Loucy (cell line): ENCODE data around the gene RAD54L.

Source experiments
- H2AFZ ChIP-seq: fragments of 200-600 bp; sonication (generic); 2 replicates; pipeline ENCODE4 v1.6.0; 2016; ENCODE audit warnings: antibody characterized with exemption, mild to moderate bottlenecking, low read length, moderate library complexity
- H3F3A ChIP-seq: fragments of 200-600 bp; 2 replicates; pipeline ENCODE4 v1.6.0; 2016; ENCODE audit warnings: antibody characterized with exemption, low read depth, mild to moderate bottlenecking
- H3K27me3 ChIP-seq: fragments of 200-600 bp; sonication (generic); 2 replicates; pipeline ENCODE4 v1.6.1; 2014; ENCODE audit warnings: low read length, mild to moderate bottlenecking; ENCODE audit not compliant: insufficient read depth, poor library complexity, severe bottlenecking
- H3K36me3 ChIP-seq: fragments of 200-600 bp; sonication (generic); 2 replicates; pipeline ENCODE4 v1.6.1; 2016; ENCODE audit warnings: low read length; ENCODE audit not compliant: insufficient read depth
- H3K4me1 ChIP-seq: fragments of 200-600 bp; sonication (generic); 2 replicates; pipeline ENCODE4 v1.5.1; 2014; ENCODE audit warnings: low read length, mild to moderate bottlenecking; ENCODE audit not compliant: insufficient read depth, poor library complexity, severe bottlenecking
- H3K4me2 ChIP-seq: fragments of 200-600 bp; sonication (generic); 2 replicates; pipeline ENCODE4 v1.6.0; 2014; ENCODE audit warnings: antibody characterized with exemption, low read length, low read depth, mild to moderate bottlenecking; ENCODE audit not compliant: poor library complexity, severe bottlenecking
- H3K4me3 ChIP-seq: fragments of 200-600 bp; sonication (generic); 2 replicates; pipeline ENCODE4 v1.5.1; 2014; ENCODE audit warnings: low read length, mild to moderate bottlenecking, mixed read lengths; ENCODE audit not compliant: poor library complexity, severe bottlenecking
- H3K79me2 ChIP-seq: fragments of 200-600 bp; sonication (generic); 2 replicates; pipeline ENCODE4 v1.6.1; 2014; ENCODE audit warnings: low read length; ENCODE audit not compliant: insufficient read depth
- H3K9ac ChIP-seq: fragments of 200-600 bp; sonication (generic); 2 replicates; pipeline ENCODE4 v1.6.0; 2014; ENCODE audit warnings: mild to moderate bottlenecking, low read depth, low read length, moderate library complexity; ENCODE audit not compliant: poor library complexity, severe bottlenecking
- H3K9me2 ChIP-seq: fragments of 200-600 bp; sonication (generic); replicated peaks from 2 replicates; pipeline ENCODE4 v1.6.1; 2016; ENCODE audit warnings: low read depth, low read length, mixed read lengths
- H3K9me3 ChIP-seq: fragments of 200-600 bp; sonication (generic); 2 replicates; pipeline ENCODE4 v1.6.1; 2014; ENCODE audit warnings: mild to moderate bottlenecking, antibody characterized with exemption, low read length, low read depth; ENCODE audit not compliant: insufficient read depth
- H4K20me1 ChIP-seq: fragments of 200-600 bp; sonication (generic); 2 replicates; pipeline ENCODE4 v1.6.0; 2014; ENCODE audit warnings: antibody characterized with exemption, low read length, mild to moderate bottlenecking; ENCODE audit not compliant: insufficient read depth, poor library complexity, severe bottlenecking
- EZH2phosphoT487 ChIP-seq: fragments of 200-600 bp; IDR thresholded peaks from 2 replicates; pipeline ENCODE4 v1.6.1; 2018; ENCODE audit warnings: antibody characterized with exemption, mild to moderate bottlenecking, moderate library complexity, borderline replicate concordance
- TF ChIP-seq, protein P1 (sequence below): fragments of 200-600 bp; sonication (generic); conservative IDR thresholded peaks from 2 replicates; pipeline ENCODE4 v1.5.1; 2014; ENCODE audit warnings: mild to moderate bottlenecking, antibody characterized with exemption, low read length

Gene RAD54L

DNA sequence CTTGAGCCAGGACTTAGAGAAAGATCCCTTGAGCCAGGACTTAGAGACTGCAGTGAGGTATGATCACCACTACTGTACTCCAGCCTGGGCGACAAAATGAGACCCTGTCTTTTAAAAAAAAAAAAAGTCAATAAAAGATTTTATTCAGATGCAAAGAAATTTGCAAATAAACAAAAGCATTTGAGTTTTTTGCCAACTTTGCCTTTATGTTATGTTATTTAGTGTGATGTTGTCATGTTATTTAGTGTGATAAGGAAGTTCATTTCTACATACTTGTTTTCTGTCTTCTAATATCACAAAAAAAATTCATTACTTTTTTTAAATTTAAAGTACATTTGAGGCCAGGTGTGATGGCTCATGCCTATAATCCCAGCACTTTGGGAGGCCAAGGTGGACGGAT is 9.0 kb downstream of the RAD54L start:
- peaks cover 49% of the 10 kb centered on the region for H3K79me2 ChIP-seq
- TF ChIP-seq, protein P1, sequence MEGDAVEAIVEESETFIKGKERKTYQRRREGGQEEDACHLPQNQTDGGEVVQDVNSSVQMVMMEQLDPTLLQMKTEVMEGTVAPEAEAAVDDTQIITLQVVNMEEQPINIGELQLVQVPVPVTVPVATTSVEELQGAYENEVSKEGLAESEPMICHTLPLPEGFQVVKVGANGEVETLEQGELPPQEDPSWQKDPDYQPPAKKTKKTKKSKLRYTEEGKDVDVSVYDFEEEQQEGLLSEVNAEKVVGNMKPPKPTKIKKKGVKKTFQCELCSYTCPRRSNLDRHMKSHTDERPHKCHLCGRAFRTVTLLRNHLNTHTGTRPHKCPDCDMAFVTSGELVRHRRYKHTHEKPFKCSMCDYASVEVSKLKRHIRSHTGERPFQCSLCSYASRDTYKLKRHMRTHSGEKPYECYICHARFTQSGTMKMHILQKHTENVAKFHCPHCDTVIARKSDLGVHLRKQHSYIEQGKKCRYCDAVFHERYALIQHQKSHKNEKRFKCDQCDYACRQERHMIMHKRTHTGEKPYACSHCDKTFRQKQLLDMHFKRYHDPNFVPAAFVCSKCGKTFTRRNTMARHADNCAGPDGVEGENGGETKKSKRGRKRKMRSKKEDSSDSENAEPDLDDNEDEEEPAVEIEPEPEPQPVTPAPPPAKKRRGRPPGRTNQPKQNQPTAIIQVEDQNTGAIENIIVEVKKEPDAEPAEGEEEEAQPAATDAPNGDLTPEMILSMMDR = no peak
- no peak for TF ChIP-seq EZH2phosphoT487
- peaks cover 38% of the 10 kb centered on the region for H4K20me1 ChIP-seq

DNA sequence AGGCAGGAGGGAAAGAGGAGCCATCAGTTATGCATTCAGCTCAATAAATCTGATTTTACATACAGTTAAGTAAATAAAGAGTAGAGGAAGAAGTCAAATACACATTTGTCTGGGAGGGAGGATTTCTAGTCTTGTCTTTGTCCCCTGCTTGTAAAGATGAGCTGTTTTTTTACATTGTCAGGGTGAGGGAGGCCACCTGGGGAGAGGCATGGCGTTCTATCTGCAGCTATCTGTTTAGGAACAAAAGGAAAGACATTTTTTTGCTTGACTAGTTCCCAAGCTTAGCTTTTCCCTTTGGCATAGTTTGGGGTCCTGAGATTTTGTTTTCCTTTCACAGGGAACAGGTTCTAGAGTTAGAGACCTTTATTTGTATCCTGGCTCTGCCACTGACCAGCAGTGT is 14.9 kb downstream of the RAD54L start:
- H3K4me1 ChIP-seq = no peaks in the 10 kb centered on the region
- H2AFZ ChIP-seq = no peak overlapping the region
- no peaks in the 10 kb centered on the region for H3K27me3 ChIP-seq
- H4K20me1 ChIP-seq = peaks cover 8% of the 10 kb centered on the region
- TF ChIP-seq EZH2phosphoT487 = no peak
- TF ChIP-seq, protein P1 = no peak
- H3K36me3 ChIP-seq = peaks cover 96% of the 10 kb centered on the region
- H3K9ac ChIP-seq = no peak overlapping the region
- H3K79me2 ChIP-seq = peaks cover 9% of the 10 kb centered on the region; the same call in 1 of the 2 replicates
- H3F3A ChIP-seq = no peaks in the 10 kb centered on the region
- H3K9me3 ChIP-seq = no peaks in the 10 kb centered on the region
- no peak overlapping the region for H3K4me3 ChIP-seq
- H3K4me2 ChIP-seq = no peak overlapping the region
- H3K9me2 ChIP-seq = no peaks in the 10 kb centered on the region

More for the DNA sequence above, 9.0 kb downstream of the RAD54L start:
- no peak overlapping the region for H2AFZ ChIP-seq
- peaks cover 7% of the 10 kb centered on the region for H3K4me1 ChIP-seq
- H3K9me2 ChIP-seq = no peaks in the 10 kb centered on the region
- no peak overlapping the region for H3K4me2 ChIP-seq
- H3K9me3 ChIP-seq = no peaks in the 10 kb centered on the region
- H3K9ac ChIP-seq = no peak overlapping the region
- no peak overlapping the region for H3K4me3 ChIP-seq
- no peaks in the 10 kb centered on the region for H3F3A ChIP-seq
- peaks cover 53% of the 10 kb centered on the region; the same call in 1 of the 2 replicates for H3K36me3 ChIP-seq
- H3K27me3 ChIP-seq = no peaks in the 10 kb centered on the region

DNA sequence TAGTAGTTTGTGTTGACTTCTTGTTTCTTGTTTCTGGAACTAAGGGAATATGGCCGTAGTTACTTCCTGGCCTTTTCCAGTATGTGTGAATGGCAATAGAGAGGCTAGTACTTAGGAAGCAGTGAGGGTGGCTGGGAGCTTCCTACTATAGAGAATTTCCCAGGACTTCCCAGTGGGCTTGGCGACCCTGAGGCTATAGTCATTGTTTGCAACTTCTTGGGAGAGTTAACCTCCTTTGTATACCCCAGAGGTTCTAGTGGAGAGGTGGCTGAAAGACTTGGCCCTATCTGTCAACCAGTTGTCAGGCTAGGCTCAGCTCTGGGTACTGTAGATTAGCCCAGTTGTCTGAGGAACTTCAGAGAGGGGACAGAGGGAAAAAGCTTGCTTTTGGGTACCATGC is 15.6 kb downstream of the RAD54L start:
- Histone ChIP-seq H3K9me2 (no peaks in the 10 kb centered on the region), H3K9ac (no peak overlapping the region), H3F3A (no peaks in the 10 kb centered on the region), H3K27me3 (no peaks in the 10 kb centered on the region), H3K79me2 (peaks cover 7% of the 10 kb centered on the region; the same call in 1 of the 2 replicates), H4K20me1 (peaks cover 2% of the 10 kb centered on the region), H3K9me3 (no peaks in the 10 kb centered on the region), H3K4me2 (no peak overlapping the region), H3K4me3 (no peak overlapping the region), H3K36me3 (peaks cover 98% of the 10 kb centered on the region), H3K4me1 (no peaks in the 10 kb centered on the region), H2AFZ (no peak overlapping the region)
- TF ChIP-seq, protein P1 = no peak
- no peak for TF ChIP-seq EZH2phosphoT487
